GM12878 (cell line): ENCODE data around the gene FAM217B.

ENCODE experiments used
- BHLHE40 ChIP-seq, 2 experiments: fragments of 450-650 bp in 1 of 2; IDR thresholded peaks; 2 replicates each; pipeline ENCODE4 v1.6.1; 2011 to 2017; ENCODE audit warnings: low read depth in 2 of 2, borderline replicate concordance in 1 of 2, improper control_type of control experiment in 1 of 2, low read length in 1 of 2, mild to moderate bottlenecking in 1 of 2
- CEBPB ChIP-seq, 2 experiments: fragments of 150-350 bp in 1 of 2; IDR thresholded peaks; 2 replicates each; pipeline ENCODE4 v1.6.1; 2012 to 2014; ENCODE audit warnings: low read depth in 2 of 2, low read length in 2 of 2, borderline replicate concordance in 1 of 2, inconsistent platforms in 1 of 2
- CTCF ChIP-seq, 3 experiments: IDR thresholded peaks in 2 of 3; conservative IDR thresholded peaks in 1 of 3; 2 replicates each; pipeline ENCODE4 v1.5.1; 2011; ENCODE audit warnings: low read depth in 3 of 3, low read length in 3 of 3, mild to moderate bottlenecking in 3 of 3, control low read depth in 2 of 3, moderate library complexity in 2 of 3, inconsistent platforms in 1 of 3, mixed read lengths in 1 of 3; ENCODE audit not compliant: control insufficient read depth in 2 of 3, insufficient read depth in 1 of 3; ENCODE audit errors: extremely low read depth in 1 of 3
- EZH2 ChIP-seq: IDR thresholded peaks from 2 replicates; pipeline ENCODE4 v1.6.1; 2012; ENCODE audit warnings: low read depth, mild to moderate bottlenecking, control low read depth, inconsistent platforms, low read length, borderline replicate concordance; ENCODE audit not compliant: control insufficient read depth
- HDAC2 ChIP-seq: fragments of 200-600 bp; sonication (generic); IDR thresholded peaks from 2 replicates; pipeline ENCODE4 v1.6.1; 2017
- TAF1 ChIP-seq: IDR thresholded peaks from 2 replicates; pipeline ENCODE4 v1.6.1; 2011; ENCODE audit warnings: mild to moderate bottlenecking, low read depth, low read length, borderline replicate concordance
- YY1 ChIP-seq: IDR thresholded peaks from 2 replicates; pipeline ENCODE4 v1.6.1; 2011; ENCODE audit warnings: low read depth, mild to moderate bottlenecking, low read length
- ZNF217 ChIP-seq: fragments of 450-650 bp; IDR thresholded peaks from 2 replicates; pipeline ENCODE4 v1.6.1; 2017; ENCODE audit warnings: antibody characterized with exemption, mild to moderate bottlenecking
- ZNF687 ChIP-seq: fragments of 450-650 bp; IDR thresholded peaks from 2 replicates; pipeline ENCODE4 v1.6.1; 2017; ENCODE audit warnings: mild to moderate bottlenecking, moderate library complexity

- TF ChIP-seq ZNF687, result no peak
- TF ChIP-seq HDAC2, result no peak
- no peak for TF ChIP-seq YY1
- TF ChIP-seq CEBPB (IDR thresholded peaks at IDR 0.05; ENCODE audit: borderline replicate concordance in 1 of 2, low read depth in 2 of 2, low read length in 2 of 2), result no peak
- TF ChIP-seq ZNF217, result no peak
- no peak for TF ChIP-seq CTCF (IDR thresholded peaks at IDR 0.05 in 2 of 3, conservative IDR thresholded peaks at IDR 0.05 in 1 of 3; ENCODE audit: control insufficient read depth in 2 of 3, extremely low read depth in 1 of 3, insufficient read depth in 1 of 3, low read depth in 3 of 3, low read length in 3 of 3)
- no peak for TF ChIP-seq TAF1
- no peak for TF ChIP-seq EZH2
- TF ChIP-seq BHLHE40 (IDR thresholded peaks at IDR 0.05; ENCODE audit: borderline replicate concordance in 1 of 2, low read depth in 2 of 2, low read length in 1 of 2), result no peak
Observed at GRCh38 chr20:59938221-59938620, 2.0 kb upstream of the FAM217B start.
